Epithelial cell of proximal tubule (primary cell): ENCODE data around the gene MSANTD1. TPM values are rescaled to one million over a fixed set of nuclear protein-coding genes. Genes with fewer than 3 reads are reported as not detected.

Source experiments
- DNase-seq: peaks from one replicate; pipeline ENCODE4 v3.0.0-alpha.2; 2011; ENCODE audit warnings: low read depth
- H3K4me3 ChIP-seq: 2 replicates; pipeline ENCODE4 v1.5.1; 2011; ENCODE audit warnings: low read depth, mild to moderate bottlenecking, low read length
- CTCF ChIP-seq: conservative IDR thresholded peaks from 2 replicates; pipeline ENCODE4 v1.5.1; 2012; ENCODE audit warnings: low read depth, mild to moderate bottlenecking, low read length
- total RNA-seq: library from RNA; depleted of rRNA; stranded (reverse); fragments of >200 nt; gene quantifications from 2 replicates; pipeline ENCODE4 v1.2.3, GENCODE V29; 2015

MSANTD1 gene
- total RNA-seq, 1 donor from 2014 or later = not detected

GRCh38 chr4:3217266-3217665 lies 31.7 kb upstream of the MSANTD1 start:
- no peak overlapping the region for H3K4me3 ChIP-seq
- no peak for DNase-seq
- TF ChIP-seq CTCF = no peak

GRCh38 chr4:3217771-3218170 lies 31.2 kb upstream of the MSANTD1 start:
- no peak for TF ChIP-seq CTCF
- DNase-seq = no peak
- H3K4me3 ChIP-seq = no peak overlapping the region

DNA sequence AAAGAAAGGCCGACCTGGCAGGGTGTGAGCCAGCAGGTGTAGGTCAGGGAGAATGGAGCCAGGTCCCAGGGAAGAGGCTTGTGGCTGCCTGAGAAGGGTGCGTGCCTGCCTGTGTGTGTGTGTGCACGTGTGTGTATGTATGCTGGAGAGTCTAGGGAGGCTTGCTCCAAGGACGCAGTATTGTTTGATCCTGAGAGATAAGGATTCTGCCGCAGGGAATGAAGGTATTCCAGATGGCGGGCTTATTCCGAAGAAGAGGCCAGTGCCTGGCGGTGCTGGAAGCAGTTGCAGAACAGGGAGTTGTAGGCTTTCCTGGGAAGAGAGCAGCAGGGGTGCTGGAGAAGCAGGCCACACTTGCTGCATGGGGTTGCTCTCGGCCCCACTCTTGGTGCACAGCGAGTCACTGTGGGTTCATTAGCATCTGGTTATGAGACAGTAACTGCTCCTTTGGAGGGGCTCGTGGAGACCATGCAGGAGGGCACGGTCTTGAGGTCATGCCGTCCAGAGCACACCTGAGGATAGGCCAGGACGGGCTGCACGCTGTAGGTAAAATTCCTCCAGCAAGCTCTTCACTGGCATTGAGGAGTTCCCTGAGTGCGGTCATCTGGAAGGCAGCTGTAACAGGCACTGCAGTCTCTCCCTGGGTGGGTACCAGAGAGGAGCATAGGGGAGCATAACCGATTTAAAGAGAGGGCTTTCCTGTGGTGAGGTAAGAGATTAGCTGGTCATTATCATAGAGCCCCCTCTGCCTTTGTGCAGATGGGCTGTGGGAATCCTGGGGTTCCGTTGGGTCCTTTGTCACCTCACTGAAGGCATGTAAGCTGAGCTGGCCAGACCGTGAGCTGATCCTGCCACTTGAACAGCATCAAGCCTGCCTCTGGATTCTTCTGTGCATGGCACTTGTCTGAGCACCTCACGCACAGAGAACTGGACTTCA lies 29.9 kb upstream of the MSANTD1 start:
- TF ChIP-seq CTCF = no peak
- no peak for DNase-seq
- H3K4me3 ChIP-seq = no peak overlapping the region

DNA sequence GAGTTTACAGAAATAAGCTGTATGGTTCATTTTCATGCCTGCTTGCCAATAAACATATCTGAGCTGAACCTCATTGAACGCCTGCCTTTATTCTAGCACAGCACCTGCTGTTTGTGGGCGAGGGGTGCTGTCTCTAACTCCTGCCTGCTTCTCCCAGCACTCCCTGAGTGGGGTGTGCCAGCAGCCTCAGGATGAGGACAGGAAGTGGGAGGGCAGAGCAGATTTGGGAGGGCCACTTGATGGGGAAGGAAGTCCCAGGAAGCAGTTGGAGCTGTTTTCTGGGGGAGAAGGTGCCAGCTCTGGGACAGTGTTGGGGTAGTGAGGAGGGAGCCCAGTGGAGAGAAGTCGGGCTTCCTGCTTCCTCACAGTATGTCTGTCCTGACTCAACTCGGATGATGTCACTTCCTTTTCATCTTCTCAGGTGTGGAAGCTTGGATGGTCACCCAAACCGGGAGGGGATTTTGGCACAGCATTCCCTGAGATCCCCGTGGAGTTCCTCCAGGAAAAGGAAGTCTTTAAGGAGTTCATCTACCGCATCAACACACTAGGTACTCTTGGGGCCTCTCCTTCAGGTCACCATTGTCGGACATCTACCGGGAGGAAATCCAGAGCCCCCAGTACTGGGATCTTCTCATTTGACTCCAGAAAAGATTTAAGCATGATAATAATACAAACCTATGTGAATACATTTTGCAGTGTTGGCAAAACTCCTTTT lies 29.0 kb upstream of the MSANTD1 start:
- no peak overlapping the region for H3K4me3 ChIP-seq
- DNase-seq = no peak
- no peak for TF ChIP-seq CTCF

DNA sequence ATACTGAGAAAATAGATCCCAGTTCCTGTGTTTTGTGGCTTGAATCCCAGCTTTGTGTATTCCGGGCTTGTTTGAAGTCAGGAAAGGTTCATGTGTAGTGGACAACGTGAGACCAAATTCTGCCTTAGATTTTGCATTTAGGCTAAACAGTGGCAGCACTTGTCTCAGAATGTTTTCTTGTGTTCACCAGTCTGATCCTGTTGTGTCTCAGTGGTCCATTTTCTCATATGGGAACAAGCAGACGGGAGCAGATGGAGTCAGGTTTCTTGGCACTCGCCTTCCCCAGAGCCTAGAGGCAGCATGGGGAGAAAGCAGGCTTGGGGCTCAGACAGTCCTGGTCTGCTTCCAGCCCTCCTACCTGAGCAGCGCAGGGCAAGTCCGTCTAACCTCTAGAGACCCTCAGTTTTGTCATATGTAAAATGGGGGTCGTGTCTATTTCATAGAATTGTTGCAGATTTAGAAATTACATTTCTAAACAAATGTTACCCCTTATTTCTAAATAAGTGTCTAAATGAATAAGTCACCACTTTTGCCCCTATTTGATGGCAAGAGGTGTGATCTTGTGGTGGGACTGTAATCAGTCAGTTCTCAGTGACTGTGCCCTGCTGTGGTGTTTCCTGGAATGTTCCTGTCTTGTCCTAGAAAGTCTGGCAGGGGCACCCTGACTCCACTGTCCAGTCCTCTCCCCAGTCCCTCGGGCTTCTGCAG lies 28.3 kb upstream of the MSANTD1 start:
- no peak for TF ChIP-seq CTCF
- H3K4me3 ChIP-seq = no peak overlapping the region
- no peak for DNase-seq

DNA sequence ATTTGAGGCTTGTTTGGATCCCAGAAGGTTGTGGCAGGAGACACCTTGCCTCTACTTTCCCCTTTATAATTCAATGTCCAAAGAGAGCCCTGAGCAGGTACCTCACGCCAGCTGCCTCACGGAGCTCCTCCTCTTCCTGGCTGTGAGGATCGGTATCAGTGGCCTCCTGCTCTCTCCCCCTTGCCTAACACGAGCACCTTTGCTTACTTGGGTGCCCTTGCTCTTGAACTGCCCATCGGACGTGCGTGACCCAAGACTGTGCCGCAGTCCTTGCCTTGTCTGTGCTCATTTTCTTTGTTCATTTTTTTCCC lies 27.8 kb upstream of the MSANTD1 start:
- no peak for TF ChIP-seq CTCF
- H3K4me3 ChIP-seq = no peak overlapping the region
- no peak for DNase-seq
